Ovary (tissue), 3 donors: Measurements from ENCODE around the gene KHDRBS1.

Source experiments
- EP300 ChIP-seq: sonication (generic); formaldehyde crosslinking; IDR thresholded peaks from one replicate; pipeline ENCODE4 v1.6.1; 2017; ENCODE audit warnings: antibody characterized with exemption
- POLR2A ChIP-seq: fragments of 450-650 bp; IDR thresholded peaks from one replicate; pipeline ENCODE4 v1.6.1; 2017; ENCODE audit warnings: antibody characterized with exemption, mild to moderate bottlenecking, moderate library complexity
- TF ChIP-seq, protein P1 (sequence below), 3 donors: fragments of 450-650 bp in 2 of 3; fragments of 200-600 bp in 1 of 3; IDR thresholded peaks; one replicate each; pipeline versions ENCODE4 v1.5.1 to v1.8.0; 2016 to 2022; ENCODE audit warnings: antibody characterized with exemption in 3 of 3, mild to moderate bottlenecking in 1 of 3
- donor health status: DM: no; HTN: no; CAD: no.

DNA sequence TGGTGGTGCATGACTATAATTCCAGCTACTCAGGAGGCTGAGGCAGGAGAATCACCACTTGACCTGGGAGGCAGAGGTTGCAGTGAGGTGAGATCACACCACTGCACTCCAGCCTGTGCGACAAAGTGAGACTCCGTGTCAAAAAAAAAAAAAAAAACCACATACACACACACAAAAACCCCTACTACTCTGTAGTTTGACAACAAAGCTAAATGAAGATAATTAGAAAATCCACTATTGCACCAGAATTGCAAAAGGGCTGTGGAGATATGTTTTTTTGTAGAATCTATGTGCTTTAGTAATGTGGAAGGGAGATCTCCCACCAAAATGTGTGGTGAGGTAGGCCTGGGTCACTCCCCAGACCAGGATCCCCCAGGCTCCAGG is 32.2 kb upstream of the KHDRBS1 start:
- TF ChIP-seq, protein P1, sequence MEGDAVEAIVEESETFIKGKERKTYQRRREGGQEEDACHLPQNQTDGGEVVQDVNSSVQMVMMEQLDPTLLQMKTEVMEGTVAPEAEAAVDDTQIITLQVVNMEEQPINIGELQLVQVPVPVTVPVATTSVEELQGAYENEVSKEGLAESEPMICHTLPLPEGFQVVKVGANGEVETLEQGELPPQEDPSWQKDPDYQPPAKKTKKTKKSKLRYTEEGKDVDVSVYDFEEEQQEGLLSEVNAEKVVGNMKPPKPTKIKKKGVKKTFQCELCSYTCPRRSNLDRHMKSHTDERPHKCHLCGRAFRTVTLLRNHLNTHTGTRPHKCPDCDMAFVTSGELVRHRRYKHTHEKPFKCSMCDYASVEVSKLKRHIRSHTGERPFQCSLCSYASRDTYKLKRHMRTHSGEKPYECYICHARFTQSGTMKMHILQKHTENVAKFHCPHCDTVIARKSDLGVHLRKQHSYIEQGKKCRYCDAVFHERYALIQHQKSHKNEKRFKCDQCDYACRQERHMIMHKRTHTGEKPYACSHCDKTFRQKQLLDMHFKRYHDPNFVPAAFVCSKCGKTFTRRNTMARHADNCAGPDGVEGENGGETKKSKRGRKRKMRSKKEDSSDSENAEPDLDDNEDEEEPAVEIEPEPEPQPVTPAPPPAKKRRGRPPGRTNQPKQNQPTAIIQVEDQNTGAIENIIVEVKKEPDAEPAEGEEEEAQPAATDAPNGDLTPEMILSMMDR (IDR thresholded peaks at IDR 0.05) = no peak
- TF ChIP-seq POLR2A = no peak
- TF ChIP-seq EP300 = no peak
